OCI-LY3 (cell line): ENCODE results near the gene TNFRSF19.

Experiments used
- EZH2phosphoT487 ChIP-seq: fragments of 200-600 bp; shearing (Covaris generic); IDR thresholded peaks from 2 replicates; pipeline ENCODE4 v1.6.1; 2018; ENCODE audit warnings: antibody characterized with exemption, mixed run types, low read depth
- TF ChIP-seq, protein P1 (sequence below): fragments of 200-600, 300-600 bp; sonication (generic); IDR thresholded peaks from 2 replicates; pipeline ENCODE4 v1.5.1; 2014; ENCODE audit warnings: antibody characterized with exemption, low read length, low read depth

DNA sequence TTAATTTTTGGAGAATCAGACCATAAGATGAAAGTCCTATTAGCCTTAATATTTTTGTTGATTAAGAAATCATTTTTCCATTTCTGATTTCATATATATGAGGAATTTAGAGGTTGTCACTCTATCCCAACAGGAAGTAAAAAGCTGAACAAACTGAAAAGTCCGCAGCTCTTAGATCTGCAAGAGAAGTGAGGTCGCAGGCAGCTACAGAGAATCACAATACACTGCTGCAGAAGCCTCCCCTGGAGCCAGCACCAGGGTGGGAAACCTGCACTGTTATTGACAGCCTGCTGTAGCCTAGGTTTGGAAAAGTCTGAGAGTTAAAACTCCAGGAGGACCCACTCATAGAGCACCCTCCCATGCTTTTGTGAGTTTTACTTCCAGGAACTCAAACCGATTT is 29.9 kb downstream of the TNFRSF19 start:
- TF ChIP-seq, protein P1, sequence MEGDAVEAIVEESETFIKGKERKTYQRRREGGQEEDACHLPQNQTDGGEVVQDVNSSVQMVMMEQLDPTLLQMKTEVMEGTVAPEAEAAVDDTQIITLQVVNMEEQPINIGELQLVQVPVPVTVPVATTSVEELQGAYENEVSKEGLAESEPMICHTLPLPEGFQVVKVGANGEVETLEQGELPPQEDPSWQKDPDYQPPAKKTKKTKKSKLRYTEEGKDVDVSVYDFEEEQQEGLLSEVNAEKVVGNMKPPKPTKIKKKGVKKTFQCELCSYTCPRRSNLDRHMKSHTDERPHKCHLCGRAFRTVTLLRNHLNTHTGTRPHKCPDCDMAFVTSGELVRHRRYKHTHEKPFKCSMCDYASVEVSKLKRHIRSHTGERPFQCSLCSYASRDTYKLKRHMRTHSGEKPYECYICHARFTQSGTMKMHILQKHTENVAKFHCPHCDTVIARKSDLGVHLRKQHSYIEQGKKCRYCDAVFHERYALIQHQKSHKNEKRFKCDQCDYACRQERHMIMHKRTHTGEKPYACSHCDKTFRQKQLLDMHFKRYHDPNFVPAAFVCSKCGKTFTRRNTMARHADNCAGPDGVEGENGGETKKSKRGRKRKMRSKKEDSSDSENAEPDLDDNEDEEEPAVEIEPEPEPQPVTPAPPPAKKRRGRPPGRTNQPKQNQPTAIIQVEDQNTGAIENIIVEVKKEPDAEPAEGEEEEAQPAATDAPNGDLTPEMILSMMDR, result no peak
- no peak for TF ChIP-seq EZH2phosphoT487
